Measurements from ENCODE around the gene MEN1. TPM values are rescaled to one million over a fixed set of nuclear protein-coding genes. Genes with fewer than 3 reads are reported as not detected.
A peak's percentile ranks its signal among the peaks of the same experiment; 100 is the strongest.

MEN1 gene
- total RNA-seq, 1 donor from 2014 or later: 17.2 TPM

DNA sequence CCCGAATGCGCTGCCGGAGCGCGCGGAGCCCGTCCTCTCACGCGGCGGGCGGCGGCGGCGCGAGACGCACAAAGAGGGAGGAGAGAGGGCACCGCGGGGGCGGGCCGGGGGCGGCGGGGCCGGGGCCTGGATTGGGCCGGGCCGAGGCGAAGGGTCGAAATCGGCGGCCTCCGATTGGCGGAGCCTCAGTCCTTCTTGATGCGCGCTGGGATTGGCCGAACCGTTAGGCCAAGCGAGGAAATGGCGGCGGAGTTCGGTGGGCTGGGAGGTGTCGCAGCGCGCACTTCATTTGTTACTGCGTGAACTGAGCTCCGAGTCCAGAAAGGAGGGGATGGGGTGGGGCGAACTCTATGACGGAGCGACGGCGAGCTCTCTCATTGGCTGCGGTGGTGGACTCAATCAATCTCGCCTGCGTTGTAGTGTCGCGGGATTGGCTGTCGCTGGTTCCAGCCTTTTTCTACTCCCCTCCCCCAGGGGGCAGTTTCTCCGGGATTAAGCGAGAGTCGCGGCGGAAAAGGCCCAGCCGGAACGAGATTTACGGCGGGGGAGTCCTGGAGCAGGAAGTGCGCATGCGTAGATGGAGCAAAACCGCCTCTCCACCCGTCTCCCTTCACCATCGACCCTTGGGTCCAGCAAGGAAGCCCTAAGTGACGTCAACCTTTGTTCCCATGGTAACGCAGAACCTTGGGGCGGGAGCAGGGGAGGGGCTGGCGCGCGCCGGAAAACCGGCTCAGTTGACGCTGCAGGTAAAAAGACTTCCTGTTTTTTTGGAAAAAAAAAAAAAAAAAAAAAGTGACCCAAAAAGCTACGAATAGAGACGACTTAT lies 31.7 kb downstream of the MEN1 start, which contains the start of gene SF1:
SF1 (minus strand) TSS at position 70 of the 826 bp plus-strand sequence. CDS start 150 bp downstream, outside the sequence.
- DNase-seq: peak; percentile 100

DNA sequence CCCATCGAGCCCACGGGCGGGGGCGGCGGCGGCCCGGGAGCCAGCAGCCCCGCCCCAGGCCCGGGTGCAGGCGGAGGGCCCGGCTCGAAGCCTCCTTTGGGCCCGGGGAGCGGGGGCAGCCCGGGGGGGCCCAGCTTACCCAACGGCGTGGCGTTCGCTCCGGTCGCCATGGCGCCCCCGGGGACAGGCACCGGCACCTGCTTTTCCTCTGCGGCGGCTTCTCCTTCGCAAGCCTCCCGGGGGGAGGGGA lies 32.2 kb downstream of the MEN1 start:
- DNase-seq: no peak

DNA sequence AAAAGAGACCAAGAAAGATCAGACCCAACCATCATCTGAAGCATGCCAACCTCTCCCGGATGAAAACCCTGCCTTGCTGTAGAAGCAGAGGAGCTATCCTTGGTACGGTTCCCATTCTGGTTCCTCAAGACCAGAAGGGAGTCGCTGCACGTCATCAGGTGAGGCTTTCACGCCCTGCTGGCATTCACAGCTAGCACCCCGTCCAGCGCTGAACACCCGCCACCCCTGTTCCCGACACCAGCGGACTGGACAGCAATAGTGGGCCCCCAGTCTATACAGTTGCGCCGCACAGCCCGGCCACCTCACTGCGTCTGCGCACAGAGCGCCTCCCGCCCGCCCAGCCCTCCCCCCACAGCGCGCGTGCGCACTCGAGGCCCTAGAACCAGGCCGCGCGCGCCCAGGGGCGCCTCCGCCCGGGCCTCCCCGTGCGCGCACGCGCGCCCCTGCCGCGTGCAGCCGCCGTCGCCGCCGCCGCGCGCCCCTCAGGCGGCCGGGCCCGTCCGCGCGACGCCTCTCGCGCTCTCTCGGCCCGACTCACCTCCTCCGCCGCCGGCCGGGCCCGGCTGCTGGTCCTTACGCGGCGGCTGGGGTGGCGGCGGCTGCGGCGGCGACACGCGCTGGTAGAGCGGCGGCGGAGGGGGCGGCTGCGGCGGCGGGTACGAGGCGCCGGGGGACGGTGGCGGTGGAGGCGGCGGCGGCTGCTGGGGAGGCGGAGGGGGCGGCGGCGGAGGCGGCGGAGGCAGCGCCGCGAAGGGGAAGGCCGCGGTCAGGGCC lies 32.7 kb downstream of the MEN1 start:
- DNase-seq: peak; percentile 57

DNA sequence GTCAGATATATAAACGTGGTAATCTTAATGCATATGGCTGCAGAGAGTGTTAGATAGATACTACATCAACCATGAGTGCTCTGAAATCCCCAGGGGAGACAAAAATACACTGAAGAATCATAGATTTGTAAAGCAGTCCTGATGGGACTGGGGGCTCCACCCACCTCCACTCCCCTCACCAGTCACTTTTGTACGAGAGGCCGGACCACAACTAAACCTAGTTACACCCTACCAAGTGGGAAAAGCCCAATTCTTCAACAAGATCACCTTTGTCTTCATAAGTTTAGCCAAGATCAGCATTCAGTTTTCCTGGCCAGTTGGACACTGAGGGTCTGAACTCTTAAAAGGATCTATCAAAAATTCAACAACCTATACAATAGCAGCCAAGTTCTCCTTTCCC lies 33.5 kb downstream of the MEN1 start:
- no peak for DNase-seq

DNA sequence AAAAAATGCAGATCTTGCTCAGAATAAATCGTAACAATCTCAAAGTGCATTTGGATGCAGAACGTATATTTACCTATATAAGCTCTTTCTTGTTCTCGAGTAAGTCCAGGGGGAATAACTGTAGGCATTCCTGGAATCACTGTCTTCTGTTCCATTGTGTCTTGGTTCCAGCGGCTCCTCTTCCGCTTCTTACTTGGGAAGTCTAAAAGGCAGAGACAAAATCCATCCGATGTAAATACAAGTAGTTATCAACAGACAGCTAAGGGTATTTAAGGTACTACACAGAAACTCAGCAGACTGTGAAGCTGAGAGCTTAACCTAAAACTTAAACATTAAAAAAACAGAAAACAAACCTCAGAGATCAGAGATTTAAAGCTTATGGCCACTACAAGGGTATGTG lies 33.9 kb downstream of the MEN1 start:
- DNase-seq: no peak

DNA sequence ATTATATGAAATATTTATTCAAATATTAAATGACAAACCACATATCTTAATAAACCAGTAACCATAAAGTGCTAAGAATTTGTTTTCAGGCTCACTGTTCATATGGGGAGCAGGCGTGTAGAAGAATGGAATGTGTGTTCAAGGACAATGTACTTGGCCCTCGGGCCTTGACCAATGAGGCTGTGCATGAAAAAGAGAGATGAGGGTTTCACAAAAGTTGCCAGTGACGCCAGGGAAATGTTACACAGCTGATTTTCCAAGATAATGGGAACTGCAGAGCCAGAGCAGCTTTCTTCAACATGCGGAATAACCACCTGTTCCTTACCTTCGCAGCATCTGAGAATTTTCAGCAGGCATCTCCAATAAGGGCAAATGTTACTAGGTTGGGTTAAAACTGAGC lies 36.2 kb downstream of the MEN1 start:
- no peak for DNase-seq

DNA sequence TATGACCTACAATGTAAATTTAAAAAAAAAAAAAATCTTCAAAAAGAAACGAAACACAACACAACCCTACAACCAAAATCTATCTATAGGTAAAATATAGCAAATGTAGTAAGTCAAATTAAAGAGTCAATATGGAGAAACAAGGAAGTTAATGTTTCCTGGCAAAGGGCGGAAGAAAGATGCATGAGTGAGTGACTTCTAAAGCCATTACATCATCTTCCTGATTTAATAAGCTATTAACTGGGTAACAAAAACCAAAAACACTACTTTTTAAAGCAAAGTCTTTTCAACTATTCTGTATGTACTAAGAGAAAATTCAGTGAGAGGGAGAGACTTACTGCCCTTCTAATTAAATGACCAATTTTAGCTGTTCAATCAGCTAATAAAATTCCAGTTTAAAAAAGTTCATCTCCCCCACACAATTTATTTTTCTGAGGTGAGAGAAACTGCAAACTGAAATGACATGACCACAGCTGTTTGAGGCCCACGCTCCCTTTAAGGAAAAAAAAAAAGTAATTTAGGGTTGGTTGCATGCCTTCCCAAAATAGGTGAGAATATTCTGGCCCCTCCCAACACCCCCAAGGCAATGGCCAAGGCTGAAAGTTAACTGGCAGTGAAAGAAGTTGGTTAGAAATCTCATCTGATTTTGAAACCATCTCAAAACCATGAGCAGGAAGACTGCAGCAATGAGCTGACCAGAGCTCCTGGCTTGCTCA lies 37.9 kb downstream of the MEN1 start:
- no peak for DNase-seq

DNA sequence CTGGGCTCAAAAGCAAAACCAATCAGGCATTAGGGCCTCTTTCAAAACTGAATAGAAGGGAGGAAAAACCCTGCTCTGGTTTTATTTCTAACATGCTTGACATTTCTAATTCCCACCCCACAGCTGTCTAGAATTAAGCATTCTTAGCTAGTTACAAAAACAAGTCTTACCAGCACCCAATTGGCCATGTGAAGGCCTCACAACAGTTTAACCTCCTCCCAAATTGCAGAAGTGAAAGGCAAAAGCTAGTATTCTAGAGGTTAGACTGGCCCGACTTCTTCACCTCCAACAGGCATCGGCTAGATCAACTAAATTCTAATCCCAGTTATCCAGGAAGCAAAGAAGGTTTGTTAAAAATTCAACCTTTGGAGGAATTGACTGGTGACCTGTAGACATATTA lies 38.5 kb downstream of the MEN1 start:
- no peak for DNase-seq

DNA sequence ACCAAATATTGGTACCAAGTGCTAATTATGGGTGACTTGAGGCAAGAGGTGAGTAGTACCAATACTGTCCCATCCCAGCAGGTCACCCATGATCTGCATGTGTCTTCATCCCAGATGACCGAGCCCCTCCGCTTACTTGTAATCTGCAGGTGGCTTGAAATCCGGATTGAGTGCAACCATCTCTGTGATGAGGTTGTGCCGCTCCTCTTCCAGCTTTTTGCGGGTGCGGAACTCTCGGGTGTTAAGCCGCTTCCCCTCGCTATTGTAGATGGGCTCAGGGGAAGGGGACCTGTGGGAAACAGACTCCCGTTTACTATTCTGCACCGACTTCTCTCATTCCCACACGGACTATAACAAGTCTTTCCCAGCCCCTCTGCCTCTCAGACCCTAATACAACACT lies 40.2 kb downstream of the MEN1 start:
- no peak for DNase-seq

DNA sequence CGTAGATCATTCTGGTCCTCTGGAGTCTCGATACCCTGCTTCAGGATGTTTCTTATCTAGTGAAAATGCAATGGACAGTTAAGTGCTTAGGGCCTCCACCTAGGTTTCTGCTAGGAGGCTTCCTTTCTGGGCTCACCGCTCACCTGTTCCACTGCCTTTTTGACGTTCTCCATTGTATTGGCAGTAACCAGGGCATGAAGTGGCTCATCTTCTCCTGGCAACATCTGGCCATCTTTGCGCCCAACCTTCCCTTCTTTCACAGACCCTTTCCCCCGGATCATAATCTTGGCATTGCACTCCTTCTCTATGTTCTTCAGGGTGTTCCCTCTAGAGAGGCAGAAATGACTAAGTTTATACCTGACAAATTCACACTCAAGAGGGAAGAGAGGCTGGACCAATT lies 41.1 kb downstream of the MEN1 start:
- no peak for DNase-seq

DNA sequence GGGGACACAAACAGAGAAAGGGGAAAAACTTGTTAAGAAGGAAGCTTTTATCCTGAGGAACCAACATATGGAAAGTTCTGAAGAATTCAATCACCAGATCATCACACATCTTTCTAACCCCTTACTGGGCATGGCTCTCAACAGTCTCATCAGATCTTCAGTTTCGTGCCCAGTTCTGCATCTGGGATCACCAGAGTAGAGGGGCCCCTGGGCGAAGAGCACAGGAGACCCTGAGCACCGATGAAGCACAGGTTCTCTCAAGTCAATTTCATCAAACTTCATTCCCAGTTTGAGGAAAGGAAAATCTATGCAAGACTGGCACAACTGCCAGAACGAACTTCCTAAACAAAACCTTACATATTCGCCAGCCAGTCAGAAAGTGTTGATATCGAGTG lies 42.1 kb downstream of the MEN1 start:
- no peak for DNase-seq

DNA sequence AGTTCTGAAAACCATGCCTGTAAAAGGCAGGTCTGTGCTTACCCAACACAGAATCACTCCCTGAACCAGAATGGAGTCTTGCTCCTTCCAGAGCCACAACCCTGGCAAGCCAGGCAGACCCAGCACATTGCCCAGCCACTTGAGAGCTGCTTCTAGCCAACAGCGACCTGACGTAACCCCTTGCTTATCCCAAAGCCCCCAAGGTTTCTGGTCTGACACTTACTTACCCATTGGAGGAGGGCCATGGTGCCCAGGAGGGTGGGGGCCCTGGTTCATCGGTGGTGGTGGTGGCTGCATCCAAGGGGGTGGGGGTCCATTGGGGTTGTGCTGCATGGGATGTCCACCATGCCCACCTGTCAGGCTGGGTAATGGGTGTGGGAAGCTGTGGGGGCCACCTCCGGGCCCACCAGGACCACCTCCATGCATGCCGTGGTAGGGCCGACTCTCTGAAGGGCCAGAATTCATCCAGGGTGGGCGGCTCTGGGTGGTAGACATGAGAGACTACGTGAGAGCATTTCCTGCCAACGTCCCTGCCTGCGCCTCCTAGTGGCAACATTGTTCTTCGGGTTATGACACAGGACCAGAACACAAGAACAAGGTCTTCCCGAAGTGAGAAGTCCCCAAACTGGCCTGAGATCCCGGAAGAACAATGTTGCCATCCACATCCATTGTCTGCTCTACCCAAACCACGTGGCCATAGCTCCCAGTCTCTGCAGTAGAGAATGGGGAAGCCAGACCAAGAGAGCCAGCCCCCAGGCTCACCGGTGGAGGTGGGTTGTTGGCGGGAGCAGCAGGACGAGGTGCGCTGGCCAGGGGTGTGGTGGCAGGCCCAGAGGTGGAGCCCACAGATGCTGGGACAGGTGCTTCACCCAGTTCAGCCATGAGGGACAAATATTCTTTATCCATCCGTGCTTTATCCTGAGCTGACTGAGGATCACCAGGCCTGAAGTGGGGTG lies 42.7 kb downstream of the MEN1 start:
- no peak for DNase-seq

DNA sequence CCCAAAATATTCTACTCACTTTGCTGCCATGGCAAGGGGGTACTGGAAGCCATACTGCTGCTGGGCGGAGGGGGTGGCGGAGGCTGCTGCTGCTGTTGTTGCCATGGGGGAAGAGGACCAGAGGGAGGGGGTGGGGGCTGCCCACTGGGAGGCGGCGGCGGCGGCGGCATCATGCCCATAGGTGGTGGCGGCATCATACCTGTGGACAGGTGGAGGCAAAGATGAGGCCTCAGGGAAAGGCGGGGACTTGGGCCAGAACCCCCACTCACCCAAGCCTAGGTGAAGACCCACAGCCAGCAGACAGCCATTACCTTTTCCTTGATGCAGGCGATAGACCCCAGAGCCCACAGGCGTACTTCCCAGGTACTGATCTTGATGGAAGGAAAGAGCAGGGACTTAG lies 43.5 kb downstream of the MEN1 start:
- no peak for DNase-seq

DNA sequence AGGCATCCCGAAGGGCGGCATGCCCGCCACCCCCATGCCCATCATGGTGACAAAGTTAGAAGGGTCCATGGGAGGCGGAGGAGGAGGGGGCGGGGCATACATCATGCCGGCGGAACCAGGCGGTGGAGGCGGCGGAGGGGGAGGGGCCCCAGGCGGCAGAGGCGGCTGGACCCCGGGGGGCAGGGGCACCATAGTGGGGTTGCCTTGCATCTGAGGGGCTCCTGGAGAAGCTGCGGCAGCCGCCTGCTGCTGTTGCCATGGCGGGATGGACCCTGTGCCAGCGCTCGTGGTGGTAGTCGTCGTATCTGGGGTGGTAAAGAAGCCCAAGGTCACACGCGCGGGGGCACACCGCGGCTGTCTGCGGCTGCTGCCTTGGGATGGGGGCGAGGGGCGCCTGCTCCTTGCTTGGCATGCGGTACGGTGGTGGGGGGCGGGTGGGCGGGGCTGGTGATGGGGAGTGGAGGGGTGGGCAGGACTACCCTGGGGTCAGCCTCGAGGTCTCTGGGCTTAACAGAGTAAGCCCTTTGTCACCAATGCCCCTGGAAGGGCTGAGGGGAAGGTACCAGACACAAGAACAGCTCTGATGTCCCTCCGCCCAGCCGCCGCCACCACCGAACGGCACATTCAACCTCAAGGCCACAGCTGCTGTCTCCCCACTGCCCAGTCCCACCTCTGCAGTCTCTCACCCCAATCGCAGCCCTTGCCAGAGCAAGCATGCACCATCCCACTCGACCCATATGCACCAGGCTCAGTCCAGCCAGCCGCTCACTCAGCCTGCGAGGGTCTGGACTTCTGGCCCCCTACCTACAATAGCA lies 44.3 kb downstream of the MEN1 start:
- no peak for DNase-seq

DNA sequence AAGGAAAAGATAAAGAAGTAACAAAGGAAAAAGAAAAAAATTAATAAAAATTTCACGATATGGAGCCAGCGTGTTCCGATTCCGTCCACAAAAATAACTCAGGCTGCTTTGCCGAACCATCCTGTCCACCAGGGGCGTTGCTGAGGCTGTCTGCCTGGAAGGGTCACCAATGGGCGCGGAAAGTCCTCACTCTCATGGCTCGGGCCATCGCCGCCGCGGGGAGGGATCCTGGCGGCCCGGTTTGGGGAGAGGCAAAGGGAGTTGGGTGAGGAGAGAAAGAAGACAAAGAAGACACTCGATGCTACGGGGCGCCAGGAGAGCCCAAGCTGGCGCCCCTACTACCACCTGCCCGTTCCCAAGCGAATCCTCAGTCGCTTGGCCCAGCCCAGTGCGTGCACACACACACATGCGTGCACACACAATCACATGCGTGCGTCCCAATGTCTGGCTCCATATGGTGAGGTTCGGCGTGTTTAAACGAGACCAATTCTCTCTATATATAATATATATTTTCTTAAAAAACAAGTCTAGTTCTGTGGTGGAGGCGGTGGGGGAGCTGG lies 45.0 kb downstream of the MEN1 start:
- no peak for DNase-seq

DNA sequence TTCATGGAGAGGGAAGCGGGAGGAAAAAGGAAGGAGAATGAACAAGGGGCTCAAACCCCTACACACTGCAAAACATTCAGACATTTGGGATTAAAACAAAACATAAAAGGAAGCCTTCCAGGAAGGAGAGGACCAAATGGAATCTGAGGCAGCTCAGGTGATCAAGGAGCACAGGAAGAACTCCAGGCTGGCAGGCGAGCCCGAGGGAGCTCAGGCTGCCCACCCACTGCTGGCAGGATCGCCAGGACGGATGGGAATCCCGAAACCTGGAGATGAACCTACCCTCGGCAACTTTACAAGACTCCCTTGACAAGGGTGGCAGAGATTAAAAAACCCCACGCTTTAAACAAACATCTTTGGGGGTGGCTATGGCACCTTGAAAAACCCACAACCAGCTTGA lies 45.6 kb downstream of the MEN1 start:
- no peak for DNase-seq

DNA sequence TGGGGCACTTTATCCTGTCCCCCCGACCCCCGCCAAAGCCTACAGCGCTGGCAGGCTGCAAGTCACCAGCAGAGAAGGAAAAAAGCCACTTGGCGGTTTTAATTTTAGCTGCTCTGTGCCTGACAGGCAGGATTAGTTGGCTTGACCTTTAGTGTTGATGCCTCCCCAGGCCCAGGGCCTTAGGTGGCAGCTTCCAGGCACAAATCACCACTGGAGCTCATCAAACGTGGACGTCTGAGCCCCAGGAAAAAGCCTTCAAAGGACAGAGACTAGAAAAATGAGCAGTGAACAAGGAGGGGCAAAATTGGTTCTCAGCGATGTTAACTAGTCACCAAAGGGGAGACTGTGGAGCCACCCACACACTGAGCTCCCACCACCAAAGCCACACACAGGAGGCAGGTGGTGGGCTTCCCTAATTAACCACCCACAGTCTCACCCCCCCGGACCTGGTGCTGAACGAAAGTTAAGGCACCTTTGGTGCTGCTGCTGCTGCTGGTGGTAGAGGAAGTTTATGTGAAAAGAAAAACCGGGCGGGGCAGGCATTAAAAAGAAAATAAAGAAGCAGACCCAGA lies 46.2 kb downstream of the MEN1 start:
- DNase-seq: no peak

DNA sequence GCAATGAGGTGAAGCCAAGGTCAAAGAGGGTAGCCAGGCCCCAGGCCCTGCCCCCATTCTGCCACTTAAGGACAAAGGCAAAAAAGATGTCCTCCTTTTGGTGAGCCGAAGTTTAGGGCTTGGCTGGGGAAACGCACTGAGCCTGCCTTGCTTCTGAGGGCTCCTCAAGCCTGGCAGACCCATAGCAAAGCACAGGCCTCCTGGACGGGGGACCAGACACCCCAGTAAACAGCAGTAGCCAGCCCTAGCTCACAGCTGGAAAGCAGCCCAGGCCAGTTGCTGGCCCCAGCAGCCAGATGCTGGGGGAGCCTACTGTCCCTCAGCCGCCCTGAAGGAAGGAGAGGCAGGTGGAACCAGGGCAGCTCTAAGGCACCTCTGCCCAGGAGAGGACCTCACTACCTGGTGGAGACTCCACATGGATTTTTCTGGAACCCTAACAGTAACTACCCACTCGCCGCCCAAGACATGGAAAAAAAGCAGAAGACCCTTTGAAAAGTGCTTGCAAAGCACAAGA lies 46.8 kb downstream of the MEN1 start:
- DNase-seq: no peak

DNA sequence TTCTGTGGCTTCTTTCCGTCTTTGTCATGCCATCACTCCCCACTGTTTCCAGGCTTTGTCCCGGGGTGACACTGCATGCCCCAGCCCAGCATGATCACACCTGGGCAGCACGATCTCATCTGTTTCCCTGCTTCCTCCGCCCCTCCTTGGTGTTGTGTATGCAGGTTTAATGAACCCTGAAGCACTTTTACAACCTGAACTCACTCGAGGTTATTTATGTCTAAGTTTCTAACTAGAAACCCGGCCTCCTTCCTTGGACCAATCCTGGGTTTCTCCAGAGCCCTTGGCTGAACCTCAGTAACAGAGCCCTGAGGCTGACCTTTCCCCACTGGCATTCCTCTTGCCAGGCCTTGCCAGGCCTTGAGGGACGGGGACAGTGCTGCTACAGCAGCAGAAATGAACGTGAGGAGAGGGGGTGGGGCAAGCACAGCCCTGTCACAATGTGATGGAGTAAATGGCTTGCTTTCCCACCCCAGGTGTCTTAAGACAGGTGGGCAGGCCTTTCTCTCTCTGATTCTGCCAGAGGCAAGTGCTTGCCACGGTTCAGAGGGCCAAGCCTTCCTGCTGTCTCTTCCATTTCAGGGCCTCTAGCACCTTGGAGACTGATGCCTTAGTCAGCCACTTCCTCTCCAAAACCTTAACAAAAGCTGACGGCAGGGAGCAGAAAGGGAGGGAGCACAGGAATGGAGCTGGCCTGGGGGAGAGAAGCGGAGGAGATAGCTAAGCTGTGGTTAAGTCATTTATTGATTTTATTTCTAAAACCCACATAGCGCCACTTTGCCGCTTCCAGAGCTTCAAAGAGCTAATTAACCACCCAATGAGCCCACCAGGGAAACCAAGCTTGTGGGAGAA lies 47.5 kb downstream of the MEN1 start:
- no peak for DNase-seq
